ENCODE results near the gene NFKB2.
A peak's percentile ranks its signal among the peaks of the same experiment; 100 is the strongest.

Gene NFKB2

GRCh38 chr10:102394801-102395399 is 605 bp upstream of the NFKB2 start:
- no peak for DNase-seq (ENCODE audit: low read depth)

GRCh38 chr10:102396317-102396650 is 779 bp downstream of the NFKB2 start:
- DNase-seq (ENCODE audit: low read depth): no peak

GRCh38 chr10:102396730-102397151 is 1.2 kb downstream of the NFKB2 start:
- no peak for DNase-seq (ENCODE audit: low read depth)

- no peak for DNase-seq (ENCODE audit: low read depth)
Measured at GRCh38 chr10:102397222-102398171, 2.0 kb downstream of the NFKB2 start.

GRCh38 chr10:102398172-102399020 is 2.9 kb downstream of the NFKB2 start:
- no peak for DNase-seq (ENCODE audit: low read depth)

- DNase-seq (ENCODE audit: low read depth): peak; percentile 88
Measured at GRCh38 chr10:102399217-102400021, 3.9 kb downstream of the NFKB2 start.

- no peak for DNase-seq (ENCODE audit: low read depth)
Measured at GRCh38 chr10:102400076-102400475, 4.6 kb downstream of the NFKB2 start.

- DNase-seq (ENCODE audit: low read depth): no peak
Measured at GRCh38 chr10:102400598-102401341, 5.3 kb downstream of the NFKB2 start.

- DNase-seq (ENCODE audit: low read depth): no peak
Measured at GRCh38 chr10:102401342-102401654, 5.8 kb downstream of the NFKB2 start.

GRCh38 chr10:102401735-102402511 is 6.4 kb downstream of the NFKB2 start:
- DNase-seq (ENCODE audit: low read depth): no peak

GRCh38 chr10:102402512-102402896 is 7.0 kb downstream of the NFKB2 start:
- DNase-seq (ENCODE audit: low read depth): no peak

- DNase-seq (ENCODE audit: low read depth): no peak
Measured at GRCh38 chr10:102403115-102403514, 7.6 kb downstream of the NFKB2 start.

GRCh38 chr10:102404361-102405107 is 9.0 kb downstream of the NFKB2 start:
- no peak for DNase-seq (ENCODE audit: low read depth)

GRCh38 chr10:102405108-102405571 is 9.6 kb downstream of the NFKB2 start:
- DNase-seq (ENCODE audit: low read depth): no peak

- no peak for DNase-seq (ENCODE audit: low read depth)
Measured at GRCh38 chr10:102405632-102406031, 10.1 kb downstream of the NFKB2 start.

GRCh38 chr10:102406815-102407214 is 11.3 kb downstream of the NFKB2 start:
- no peak for DNase-seq (ENCODE audit: low read depth)

GRCh38 chr10:102407425-102408130 is 12.1 kb downstream of the NFKB2 start:
- DNase-seq (ENCODE audit: low read depth): no peak

- DNase-seq (ENCODE audit: low read depth): no peak
Measured at GRCh38 chr10:102408131-102408727, 12.7 kb downstream of the NFKB2 start.

All from CMK (cell line).